GM12878 (cell line): ENCODE data around the gene EDC3.

Source experiments
- CTCF ChIP-seq, 3 experiments: IDR thresholded peaks in 2 of 3; conservative IDR thresholded peaks in 1 of 3; 2 replicates each; pipeline ENCODE4 v1.5.1; 2011; ENCODE audit warnings: low read depth in 3 of 3, low read length in 3 of 3, mild to moderate bottlenecking in 3 of 3, control low read depth in 2 of 3, moderate library complexity in 2 of 3, inconsistent platforms in 1 of 3, mixed read lengths in 1 of 3; ENCODE audit not compliant: control insufficient read depth in 2 of 3, insufficient read depth in 1 of 3; ENCODE audit errors: extremely low read depth in 1 of 3
- MYC ChIP-seq: IDR thresholded peaks from 2 replicates; pipeline ENCODE4 v1.6.1; 2011; ENCODE audit warnings: mild to moderate bottlenecking, low read length, moderate library complexity, inconsistent platforms; ENCODE audit not compliant: insufficient read depth, insufficient replicate concordance, insufficient read length, severe bottlenecking
- NFIC ChIP-seq: IDR thresholded peaks from 2 replicates; pipeline ENCODE4 v1.6.1; 2012; ENCODE audit warnings: low read depth, mild to moderate bottlenecking, inconsistent platforms, low read length, moderate library complexity
- ZNF24 ChIP-seq: fragments of 450-650 bp; IDR thresholded peaks from 2 replicates; pipeline ENCODE4 v1.6.1; 2017; ENCODE audit warnings: antibody characterized with exemption, mild to moderate bottlenecking

- TF ChIP-seq NFIC = no peak
- TF ChIP-seq ZNF24 = no peak
- TF ChIP-seq CTCF (IDR thresholded peaks at IDR 0.05 in 2 of 3, conservative IDR thresholded peaks at IDR 0.05 in 1 of 3; ENCODE audit: control insufficient read depth in 2 of 3, extremely low read depth in 1 of 3, insufficient read depth in 1 of 3, low read depth in 3 of 3, low read length in 3 of 3) = no peak
- no peak for TF ChIP-seq MYC
Measured at GRCh38 chr15:74727727-74728126, 31.9 kb upstream of the EDC3 start.
